Stimulated activated CD4-positive, alpha-beta T cell treated with anti-CD3 and anti-CD28 coated beads, Interleukin-4, amount 100 ng/mL, for 24 hours (primary cell): Measurements from ENCODE around the gene COL21A1.

Experiments used
- DNase-seq: peaks from one replicate; pipeline ENCODE4 v3.0.0-alpha.2; 2020

Gene COL21A1

DNA sequence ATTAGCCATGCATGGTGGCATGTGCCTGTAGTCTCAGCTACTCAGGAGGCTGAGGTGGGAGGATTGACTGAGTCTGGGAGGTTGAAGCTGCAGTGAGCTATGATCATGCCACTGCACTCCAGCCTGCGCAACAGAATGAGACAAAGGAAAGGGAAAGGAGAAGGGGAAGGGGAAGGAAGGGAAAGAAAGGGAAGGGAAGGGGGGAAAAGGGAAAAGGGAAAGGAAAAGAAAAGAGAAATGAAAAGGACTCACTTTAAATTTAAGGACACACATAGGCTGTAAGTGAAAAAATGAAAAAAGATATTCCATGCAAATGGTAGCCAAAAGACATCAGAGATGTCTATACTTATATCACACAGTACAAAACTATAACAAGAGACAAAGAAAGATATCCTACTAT, 74.2 kb downstream of the COL21A1 start:
- DNase-seq: no peak

DNA sequence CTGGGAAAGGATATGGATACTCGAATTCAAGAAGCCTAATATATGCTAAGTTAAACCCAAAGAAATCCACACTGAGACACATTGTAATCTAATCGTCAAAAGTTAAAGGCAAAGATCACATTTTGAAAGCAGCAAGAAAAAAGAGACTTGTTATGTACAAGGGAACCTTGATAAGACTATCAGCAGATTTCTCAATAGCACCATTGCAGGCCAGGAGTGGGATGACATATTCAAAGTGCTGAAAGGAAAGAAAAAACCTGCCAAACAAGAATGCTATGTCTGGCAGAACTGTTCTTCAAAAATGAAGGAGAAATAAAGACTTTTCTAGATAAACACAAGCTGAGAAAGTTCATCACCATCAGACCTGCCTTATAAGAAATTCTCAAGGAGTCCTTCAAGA, 75.2 kb downstream of the COL21A1 start:
- DNase-seq: no peak

DNA sequence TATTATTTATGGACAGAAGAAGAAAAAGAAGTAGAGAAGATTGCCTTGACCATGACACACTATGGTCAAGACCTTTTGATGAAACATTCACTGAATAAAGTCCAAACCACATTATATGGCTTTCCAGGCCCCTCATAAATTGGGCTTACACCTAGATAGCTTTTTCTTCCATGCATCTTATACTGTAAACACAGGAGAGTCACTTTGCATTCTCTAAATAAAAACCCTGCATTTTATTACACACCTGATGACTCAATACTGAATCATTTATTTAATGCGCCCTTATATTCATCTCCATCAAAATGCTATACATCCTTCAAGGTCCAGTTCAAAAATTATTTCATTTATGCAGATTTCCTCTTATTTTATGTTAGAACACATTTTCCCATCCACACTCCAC, 78.0 kb downstream of the COL21A1 start:
- no peak for DNase-seq

DNA sequence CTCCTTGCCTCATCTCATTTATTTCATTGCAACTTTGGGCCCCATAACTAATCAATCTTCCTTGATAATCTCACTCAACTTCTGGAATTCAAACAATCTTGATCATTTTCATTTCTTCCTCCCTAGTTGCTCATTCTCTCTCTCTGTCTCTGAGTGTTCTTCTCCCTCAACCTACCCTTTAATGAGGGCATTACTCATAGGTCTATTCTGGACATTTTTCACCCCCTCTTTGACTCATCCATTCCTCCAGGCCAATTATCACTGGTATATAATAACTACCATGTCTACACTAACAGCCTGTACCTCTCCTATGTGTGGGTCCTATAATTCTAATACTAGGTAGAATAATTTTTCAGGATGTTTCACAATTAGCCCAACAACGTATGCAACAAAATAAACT, 78.8 kb downstream of the COL21A1 start:
- DNase-seq: no peak

DNA sequence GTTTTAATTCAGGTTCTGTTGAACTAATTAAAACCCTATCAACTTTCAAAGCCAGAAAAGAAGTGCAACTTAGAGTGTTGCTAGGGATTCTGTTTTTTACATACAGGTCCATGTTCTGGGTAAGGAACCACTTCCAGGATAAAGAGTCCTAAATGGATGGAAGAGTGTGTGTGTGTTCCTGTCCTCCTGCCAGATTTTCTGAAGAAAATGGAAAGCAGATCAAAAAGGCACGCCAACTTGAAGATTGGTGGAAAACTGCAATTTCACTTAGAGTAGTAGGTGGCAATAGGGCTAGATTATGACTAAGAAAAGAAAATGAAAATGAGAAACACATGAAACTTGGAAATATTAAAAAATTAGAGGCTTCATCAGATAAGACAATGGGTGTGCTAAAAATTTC, 85.3 kb downstream of the COL21A1 start:
- DNase-seq: no peak

DNA sequence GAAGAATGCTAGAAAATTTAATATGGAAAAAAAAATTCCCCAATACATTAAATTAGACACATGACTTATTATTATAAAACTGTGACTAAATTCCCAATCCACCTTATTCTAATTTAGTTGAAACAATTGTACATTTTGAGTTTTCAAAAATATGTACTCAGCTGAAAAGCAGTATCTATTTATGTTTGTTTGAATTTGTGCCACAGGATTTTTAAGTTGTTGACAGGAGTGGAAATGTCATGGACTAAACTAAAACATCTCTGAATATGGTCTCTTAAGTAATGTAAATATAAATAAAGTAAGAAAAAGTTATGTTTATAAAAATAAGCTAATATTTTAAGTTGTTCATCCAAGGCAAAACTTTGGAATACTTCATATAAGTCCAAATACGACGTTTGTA, 86.9 kb downstream of the COL21A1 start:
- no peak for DNase-seq

DNA sequence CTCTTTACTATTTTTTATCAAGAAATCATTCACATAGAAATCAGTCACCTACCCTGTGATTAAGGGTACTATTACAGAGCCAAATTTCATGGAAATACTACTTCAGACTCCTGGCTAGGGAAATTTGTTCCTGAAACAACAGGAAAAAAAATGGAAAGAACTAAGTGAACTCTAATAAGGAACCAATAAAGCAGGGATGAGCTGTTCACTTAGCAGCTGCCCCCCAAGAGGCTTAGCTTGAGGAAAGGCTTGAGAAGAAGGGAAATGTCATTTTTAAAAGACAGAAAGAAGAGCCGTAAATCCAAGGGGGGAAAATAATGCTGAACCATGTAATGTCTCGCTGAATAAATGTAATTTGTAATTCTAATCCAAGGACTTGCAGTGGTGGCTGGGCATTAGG, 88.8 kb downstream of the COL21A1 start:
- no peak for DNase-seq

DNA sequence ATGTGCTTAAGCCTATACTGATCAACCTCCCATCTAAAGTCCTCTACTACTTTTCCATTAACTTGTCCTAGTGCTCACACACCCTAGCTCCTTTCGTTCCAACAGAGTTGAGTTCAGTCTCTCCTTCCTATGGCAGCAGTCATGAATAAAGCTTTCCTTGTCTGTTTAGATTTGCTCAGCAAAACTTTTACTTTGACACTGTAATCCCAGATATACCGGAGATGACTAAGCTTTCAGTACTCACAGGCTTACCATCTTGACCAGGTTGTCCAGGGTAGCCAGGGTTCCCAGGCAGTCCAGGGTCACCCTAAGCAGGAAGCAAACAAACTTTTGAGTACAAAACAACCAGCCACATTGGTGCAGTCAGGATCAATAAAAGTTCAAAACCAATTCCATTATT, 90.7 kb downstream of the COL21A1 start:
- DNase-seq: no peak

DNA sequence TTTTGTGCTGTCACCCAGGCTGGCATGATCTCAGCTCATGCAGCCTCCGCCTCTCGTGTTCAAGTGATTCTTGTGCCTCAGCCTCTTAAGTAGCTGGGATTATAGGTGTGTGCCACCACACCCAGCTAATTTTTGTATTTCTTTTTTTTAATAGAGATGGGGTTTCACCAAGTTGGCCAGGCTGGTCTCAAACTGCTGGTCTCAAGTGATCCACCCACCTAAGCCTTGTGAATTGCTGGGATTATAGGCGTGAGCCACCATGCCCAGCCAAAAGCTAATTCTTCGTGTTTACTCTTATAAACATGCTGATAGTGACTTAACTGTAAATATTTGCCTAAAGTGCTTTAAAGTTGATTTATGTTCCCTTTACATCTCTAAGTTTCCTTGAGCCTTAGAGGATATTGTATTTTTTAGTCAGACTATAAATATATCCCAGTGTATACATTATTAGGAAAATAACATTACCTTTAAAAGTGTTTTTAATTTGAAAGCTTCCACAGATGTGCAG, 91.7 kb downstream of the COL21A1 start:
- DNase-seq: no peak

DNA sequence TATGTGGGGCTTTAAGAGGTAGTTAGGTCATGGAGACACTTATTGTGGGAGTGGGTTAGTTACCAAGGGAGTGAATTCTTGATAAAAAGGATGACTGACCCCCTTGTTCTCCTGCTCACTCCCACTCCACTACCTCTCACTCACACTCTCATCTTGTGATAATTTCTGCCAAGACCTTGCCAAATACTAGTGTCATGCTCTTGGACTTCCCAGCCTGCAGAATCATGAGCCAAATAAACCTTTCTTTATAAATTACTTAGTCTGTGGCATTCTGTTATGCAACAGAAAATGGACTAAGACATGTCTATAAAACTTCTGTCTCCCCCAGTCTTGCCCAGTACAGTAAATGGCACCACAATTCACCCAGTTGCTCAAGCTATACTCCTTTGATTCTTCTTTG, 93.3 kb downstream of the COL21A1 start:
- no peak for DNase-seq

DNA sequence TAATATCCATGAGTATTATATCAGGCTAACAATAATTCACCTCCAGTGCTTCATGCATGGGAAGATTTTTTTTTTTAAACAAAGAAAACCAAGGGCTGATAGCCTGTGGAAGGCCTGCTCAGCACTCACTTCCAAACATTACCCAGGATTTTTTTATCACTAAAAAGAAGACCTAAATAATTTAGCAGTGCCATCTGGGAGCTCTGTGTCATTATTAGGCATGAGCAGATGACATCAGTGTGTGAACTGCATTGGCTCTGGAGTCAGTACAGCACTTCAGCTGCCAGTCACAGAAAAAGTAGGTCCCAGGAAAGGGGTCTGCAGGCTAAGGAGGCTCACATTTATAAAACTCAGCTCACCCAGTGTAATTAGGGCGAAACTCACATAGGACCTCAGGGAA, 94.8 kb downstream of the COL21A1 start:
- no peak for DNase-seq

DNA sequence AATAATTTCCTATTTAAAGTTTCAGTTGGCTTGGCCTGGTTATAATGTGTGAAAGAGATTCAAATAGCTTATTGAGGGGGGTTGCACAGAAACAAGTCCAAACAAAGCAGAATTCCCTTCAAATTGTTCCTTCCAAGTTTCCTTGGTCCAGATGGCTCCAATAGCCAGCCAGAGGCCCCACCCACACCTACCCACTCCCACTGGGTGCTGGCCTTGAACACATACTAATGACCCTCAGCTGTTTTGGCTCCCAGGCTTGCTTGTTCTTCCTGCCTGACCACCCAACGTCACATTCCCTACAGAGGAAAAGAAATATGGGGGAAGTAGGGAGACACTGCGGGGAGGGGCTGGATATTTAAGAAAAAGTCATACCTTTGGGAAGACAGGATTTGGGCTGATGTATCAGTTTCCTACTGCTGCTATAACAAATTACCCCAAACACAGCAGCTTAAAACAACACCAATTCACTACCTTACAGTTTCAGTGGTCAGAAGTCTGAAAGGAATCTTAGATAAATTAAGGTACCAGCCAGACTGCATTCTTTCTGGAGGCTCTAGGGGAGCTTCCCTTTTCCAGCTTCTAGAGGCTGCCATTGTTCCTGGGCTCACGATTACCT, 95.7 kb downstream of the COL21A1 start:
- no peak for DNase-seq

DNA sequence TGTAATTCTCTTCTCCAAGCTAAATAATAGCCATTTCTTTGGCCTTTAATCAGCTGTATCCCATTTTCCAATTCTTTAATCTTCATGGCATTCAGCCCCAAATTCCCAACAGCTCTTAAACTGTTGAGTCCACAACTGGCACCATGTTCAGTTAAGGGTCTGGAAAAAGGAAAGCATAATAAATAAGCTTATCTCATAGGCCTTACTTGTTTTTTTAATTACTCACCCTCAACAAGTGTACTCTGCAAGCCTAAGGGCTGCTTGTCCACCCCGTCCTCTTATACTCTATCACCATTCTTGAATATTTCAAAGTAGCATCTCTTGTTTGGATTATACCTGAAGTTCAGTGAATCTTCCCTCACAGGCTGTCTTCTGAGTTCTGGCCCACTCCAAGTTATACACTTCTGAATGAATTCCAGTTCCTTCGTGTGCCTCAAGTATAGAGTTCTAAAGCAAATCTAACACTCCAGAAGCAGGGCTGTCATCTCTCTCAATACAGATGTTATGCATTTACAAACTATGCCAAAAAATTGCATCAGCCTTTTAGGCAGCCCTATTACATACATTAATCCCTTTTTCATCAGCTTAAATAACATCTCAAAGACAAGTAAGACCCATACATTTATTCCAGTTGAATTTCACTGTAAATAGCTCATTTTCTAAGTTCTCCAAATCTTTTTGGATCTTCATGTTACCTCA, 98.7 kb downstream of the COL21A1 start:
- DNase-seq: no peak

DNA sequence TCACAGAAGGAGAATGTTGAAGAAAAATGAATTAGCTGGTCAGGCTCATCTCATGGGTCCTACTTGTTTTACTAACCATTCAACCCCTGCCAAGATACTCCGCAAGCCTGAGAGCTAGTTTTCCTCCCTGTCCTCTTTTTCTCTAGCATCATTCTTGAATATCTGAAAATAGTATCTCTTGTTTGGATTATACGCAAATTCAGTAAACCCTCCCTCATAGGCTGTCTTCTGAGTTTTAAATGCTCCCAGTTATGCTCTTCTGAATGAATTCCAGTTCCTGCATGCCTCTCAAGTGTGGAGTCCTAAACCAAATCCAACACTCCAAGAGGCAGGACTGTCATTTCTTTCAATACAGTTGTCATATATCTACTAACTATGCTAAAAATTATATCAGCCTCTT, 99.6 kb downstream of the COL21A1 start:
- no peak for DNase-seq

DNA sequence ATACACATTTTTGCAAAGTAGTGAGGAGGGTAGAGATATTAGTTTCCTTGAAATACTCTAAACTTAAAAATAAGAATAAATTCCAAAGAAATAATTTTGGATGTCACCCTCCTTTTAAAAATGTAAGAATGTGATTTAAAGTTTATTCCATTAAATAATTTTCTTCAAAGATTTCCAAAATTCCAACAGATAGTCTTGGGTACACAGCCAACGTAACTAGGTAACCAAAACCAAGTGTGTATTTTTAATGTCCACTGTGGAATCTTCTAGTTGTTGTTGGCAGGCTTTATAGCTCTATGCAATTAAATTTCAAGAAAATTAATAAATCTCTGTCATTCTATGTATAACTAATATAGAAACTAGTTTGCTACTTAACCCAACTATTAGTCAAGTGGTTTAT, 101.3 kb downstream of the COL21A1 start:
- no peak for DNase-seq

DNA sequence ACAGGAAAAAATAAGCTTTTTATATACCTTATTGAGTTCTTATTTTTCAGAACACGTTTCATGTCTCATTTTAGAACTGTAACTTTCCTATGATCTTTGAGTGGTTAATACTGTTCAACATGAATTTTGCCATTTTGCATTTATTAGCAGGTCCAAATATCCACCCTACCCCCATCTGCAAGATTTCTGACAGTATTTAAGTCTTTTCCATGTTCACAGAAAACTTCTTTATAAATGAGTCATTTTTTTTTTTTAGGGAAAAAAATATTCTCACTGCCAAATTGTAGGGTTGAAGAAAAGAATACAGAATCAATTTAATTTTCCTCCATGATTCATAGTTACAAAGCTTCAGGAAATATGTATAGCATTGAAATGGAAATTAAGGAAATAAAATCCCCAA, 101.8 kb downstream of the COL21A1 start:
- DNase-seq: no peak

DNA sequence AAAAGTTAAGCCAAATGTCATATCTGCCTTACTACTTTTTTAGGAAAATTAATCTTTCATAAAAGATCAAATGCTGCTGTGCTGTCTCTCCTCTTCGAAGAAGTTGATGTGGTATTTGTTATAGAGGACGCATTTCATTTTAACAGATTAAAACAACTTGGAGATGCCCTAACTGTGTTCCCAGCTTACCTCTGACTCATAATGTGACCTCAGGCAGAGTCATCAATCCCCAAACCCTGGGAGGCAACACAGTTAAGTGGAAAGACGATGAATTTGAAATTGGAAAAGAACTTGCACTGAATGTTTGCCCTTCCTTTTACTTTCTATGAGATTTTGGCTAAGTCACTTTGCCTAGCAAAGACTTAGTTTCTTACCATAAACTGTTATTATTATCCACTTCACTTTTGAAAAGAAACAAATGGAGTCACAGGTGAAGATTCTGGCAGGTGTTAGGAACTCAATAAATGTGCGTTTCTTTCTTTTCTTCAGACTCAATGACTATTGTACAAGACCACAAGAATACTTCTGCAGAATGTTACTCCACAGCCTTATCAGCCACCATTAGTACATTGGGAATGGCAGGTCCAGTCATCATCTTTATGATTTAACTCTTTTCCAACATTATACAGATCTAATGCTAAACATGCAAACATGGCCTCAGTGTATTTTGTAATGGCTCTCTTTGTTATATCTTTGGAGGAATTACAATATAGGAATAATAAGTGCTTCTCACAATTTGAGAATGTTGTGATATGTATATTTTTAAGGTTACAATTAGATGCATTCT, 102.6 kb downstream of the COL21A1 start:
- no peak for DNase-seq

DNA sequence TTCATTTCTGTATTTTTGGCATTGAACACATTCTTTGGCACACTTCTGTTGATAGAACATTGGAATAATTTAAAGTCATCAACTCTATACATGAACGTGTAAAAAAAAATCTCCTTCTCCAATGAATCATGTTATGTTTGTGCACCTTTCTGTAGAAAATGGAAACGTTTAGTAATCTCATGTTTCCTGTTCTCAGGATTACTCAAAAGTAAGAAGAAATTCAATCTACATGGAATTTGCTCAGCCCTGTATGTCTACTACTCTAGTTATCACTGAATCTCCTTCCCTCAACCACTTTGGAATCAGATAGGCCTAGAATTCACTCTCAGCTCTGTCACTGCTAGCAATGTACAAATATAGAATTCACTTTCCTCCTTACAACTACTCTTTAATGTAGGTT, 103.6 kb downstream of the COL21A1 start:
- DNase-seq: no peak

DNA sequence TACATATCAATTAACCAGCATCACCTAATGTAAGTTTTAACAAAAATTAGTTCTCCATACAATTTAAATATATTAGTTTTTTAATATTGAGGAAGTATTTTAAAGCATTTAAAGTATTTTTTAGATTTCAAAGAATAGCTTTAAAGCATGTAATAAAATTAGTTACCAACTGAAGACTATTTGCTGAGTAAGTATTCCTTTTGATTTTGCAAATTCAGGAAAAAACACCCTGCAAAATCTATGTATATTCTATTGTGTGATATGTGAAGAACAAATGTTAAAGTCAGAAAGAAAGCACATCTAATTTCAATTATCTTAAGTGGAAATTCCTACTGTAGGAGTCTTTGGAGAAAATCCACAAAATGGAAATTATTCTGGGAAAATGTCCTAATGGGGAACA, 107.3 kb downstream of the COL21A1 start:
- no peak for DNase-seq

DNA sequence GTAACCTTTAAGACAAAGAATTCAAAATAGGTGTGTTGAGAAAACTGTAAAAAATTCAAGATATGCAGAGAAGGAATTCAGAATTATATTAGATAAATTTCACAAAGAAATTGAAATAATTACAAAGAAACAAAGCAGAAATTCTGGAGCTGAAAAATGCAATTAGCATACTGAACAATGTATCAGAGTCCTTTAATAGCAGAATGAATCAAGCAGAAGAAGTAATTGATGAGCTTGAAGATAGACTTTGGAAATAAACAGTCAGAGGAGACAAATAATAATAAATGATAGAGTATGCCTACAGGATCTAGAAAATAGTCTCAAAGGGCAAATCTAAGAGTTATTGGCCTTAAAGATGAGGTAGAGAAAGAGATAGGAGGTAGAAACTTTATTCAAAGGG, 131.7 kb downstream of the COL21A1 start:
- no peak for DNase-seq

DNA sequence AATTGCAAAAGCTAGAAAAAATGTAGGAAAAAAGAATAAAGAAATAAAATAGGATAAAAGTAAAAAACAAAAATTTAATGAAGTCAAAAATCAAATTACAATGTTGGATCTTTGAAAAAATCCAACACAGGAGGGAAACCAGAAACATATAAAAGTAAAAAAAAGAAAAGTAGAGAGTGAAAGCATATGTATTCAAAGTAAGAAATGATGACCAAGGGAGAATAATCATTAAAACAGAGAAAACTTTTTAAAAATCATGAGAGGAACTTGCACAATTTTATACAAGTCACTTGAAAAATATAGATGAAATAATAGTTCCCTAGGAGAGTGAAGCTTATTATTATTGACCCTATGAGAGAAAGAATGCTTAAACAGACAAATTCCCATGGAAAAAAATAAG, 138.2 kb downstream of the COL21A1 start:
- no peak for DNase-seq

DNA sequence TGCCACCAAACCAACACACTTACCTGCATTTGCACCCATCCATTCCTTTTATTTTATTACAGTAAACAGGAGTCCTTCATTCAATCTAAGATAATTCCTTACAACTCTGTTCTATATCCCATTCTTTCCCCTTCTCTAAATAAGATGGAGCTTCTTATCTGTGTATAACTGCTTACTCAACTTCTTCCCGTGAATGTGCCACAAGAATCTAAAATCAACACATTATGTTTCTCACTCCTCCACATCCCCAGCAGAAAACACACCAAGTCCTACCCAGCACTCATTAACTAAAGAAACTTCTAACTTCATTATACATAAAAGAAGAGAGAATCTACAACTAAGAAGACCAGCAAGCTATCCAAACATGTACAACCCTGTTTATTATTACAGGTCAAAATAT, 141.1 kb downstream of the COL21A1 start:
- no peak for DNase-seq

DNA sequence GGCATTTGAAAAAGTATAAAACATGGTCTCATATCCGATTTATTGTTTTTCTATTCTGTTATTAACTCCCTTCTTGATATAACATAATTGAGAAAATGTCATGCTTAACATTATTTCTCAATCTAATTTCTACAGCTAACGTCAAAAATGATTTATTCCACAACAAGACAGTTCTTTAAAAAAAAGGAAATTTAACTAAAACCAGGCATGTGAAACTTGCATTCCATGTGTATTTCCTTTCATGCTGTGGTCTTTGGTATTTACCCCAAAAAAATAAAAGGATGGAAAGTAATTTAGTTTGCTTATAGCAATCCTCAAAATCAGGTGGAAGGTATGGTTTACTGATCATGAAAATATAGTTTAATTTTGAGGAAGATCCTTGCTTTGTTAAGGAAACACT, 142.8 kb downstream of the COL21A1 start:
- DNase-seq: no peak

DNA sequence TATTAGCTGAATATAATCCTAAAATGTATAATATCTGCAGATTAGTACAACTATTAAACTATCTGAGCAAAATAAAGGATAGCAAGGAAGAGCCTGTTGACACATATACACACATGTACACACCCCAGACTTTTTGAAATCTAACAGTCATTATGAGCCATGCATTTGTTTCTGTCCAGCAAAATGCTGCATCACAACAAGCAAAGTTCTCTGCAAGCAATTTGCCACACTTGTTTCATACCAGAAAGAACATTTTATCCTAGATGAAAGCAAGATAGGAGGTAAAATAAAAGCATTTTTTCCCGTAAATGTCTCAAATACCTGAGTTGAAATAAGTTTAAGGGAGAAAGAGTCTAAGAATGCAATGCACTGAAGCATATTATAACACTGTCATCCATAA, 145.2 kb downstream of the COL21A1 start:
- DNase-seq: no peak
